NCI-H1930 (cell line): ENCODE results near the gene AOPEP.
"Not testable (repeated sequence)": the region's sequence is repeated elsewhere in the genome, so short reads cannot be mapped to it uniquely, and the experiment has no call there.

Experiments used
- DNase-seq, 2 experiments: peaks; one replicate each; lab custom pipeline; 2025; lab: John Stamatoyannopoulos, UW

Gene AOPEP

DNA sequence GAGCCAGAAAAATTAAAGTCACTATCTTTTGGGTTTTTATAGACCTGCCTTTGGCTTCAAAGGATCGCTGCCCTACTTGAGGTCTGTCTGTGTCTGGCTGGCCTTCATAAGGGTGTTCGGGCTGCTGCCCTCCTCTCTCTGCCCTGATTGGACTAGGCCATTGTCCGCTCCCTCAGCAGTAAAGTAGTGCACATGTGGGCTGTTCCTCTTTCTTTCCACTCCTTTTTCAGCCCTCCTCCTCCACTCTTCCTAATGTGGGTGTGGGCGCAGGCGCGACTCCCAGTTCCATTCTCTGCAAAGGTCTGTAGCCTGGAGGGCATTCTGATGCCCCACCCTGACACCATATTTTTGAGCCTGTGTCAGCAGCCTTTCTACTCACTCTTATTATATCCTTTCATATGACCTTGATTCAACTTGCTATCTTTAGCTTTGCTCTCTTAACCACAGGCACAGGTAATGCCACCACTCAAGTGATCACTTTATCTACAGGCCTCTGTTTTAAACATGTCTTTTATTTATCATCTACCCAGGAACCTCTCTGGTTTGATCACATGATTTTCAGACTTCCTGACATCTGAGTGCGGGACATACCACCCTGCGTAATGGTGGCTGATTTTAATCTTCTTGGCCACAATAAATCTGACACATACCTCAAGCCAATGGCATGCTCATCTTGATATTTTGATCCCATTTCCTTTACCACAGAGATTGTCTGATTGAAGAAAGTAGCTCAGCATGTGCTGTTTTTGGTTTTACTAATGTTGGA, 144.5 kb downstream of the AOPEP start:
- no peak for DNase-seq

DNA sequence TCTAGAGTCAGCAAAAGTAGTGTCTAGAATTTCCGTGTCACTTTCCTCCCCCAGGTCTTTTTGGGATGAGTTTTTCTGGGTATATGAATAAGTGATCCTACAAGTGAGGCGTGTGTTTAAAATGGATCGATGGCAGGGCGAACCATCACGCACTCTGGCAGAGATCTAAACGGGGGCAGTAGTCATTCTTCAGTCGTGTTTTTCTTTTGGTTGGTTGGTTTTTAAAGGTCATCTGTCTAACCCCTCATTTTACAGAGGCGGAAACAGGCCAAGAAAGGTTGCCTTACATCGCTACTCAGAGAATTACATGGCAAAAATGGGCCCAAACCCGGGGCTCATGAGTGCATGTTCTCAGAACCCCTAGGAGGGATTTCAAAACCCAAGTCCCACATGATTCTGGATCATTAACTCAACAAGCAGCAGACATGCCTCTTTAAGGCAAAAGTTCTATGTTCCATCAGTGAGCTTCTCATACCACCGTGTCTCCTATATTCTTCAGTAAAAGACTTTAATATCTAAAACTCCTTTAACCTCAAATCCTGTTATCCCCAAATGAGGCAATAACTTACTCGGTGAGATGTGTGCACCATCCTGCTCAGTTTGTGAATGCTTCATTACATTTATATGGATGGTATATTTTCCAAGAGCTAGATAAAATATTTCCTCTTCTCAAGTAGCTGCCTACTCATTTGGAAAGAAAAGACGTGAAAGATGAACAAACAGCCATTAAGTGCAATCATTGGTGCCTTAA, 145.8 kb downstream of the AOPEP start:
- no peak for DNase-seq

DNA sequence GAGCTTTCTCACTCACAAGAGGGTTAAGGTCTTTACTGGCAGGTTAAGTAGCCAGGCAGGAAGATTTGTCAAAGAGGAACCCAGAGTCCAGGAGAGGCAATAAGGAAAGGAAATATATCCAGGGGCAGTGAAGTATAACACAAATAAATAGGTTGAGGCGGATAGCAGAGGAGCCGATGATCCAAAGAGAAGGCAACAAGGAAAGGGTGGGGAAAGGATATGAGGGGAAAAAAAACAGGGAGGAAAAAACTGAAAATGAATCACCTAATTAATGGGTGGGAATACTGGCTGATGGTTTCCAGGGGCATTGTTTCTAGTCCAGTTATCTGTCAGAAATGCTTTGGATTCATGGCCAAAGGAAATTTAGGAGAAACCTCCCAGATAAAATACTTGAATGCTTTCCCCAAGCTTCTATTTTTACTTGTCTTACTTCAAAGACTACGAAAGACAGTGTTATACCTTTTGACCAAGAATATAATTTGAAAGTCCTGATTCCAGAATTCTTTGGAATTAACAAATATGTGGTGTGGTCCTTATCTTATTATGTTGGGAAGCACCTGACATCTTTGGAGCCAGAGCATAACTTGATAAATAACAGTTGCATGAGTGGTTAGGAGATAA, 146.5 kb downstream of the AOPEP start:
- no peak for DNase-seq

DNA sequence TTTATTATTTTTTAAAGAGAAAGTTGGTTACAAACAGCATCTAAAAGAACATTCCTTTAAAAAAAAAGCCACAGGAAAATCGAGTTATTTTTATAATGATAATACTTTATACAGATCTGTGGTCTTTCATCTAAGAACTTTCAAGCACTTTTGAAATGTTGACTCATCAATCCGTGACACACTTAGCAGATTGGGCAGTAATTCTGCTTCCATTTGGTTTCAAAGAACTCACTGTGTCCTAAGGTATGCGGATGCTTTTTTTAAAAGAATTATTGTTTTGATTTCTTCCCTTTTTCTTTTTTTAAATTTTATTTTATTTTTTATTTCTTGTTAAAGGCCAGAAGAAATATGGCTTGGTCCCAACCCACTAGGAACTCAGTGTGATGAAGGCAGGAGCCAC, 147.8 kb downstream of the AOPEP start:
- DNase-seq, result no peak

DNA sequence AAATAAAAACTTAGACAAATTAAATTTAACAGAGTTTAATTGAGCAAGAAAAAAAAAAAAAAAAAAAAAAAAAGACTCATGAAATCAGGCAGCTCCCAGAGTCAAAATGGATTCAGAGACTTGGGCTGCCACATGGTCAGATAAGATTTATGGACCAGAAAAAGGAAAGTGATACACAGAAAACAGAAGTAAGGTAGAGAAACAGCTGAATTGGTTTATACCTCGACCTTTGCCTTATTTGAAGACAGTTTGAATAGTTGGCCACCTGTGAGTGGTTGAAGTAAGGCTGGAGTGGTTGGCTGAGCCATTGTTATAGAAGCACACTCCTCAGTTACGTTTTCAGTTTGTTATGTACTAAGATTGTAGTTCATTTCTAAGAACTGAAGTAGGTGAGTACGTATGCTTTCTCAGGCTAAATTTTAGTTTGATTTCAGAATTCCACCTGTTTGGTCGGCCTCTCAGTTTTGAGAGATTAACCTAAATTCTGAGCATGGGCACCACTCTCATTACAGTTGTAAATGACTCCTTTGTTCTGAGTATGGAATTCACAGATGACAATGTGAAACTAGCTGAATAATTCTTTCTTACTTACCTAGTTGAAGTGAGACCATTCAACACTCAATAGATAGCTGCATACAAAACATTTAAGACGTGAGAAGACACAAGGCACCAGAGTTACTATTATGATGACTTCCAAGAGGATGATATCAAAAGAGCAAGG, 149.0 kb downstream of the AOPEP start:
- no peak for DNase-seq

DNA sequence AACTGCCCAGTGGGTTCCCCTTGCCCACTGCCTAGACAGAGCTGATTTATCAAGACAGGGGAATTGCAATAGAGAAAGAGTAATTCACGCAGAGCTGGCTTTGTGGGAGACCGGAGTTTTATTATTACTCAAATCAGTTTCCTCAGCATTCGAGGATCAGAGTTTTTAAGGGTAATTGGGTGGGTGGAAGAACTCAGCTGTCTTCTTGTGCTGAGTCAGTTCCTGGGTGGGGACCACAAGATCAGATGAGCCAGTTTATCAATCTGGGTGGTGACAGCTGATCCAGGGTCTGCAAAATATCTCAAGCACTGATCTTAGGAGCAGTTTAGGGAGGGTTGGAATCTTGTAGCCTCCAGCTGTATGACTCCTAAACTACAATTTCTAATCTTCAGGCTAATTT, 152.3 kb downstream of the AOPEP start:
- DNase-seq, result not testable (repeated sequence)

DNA sequence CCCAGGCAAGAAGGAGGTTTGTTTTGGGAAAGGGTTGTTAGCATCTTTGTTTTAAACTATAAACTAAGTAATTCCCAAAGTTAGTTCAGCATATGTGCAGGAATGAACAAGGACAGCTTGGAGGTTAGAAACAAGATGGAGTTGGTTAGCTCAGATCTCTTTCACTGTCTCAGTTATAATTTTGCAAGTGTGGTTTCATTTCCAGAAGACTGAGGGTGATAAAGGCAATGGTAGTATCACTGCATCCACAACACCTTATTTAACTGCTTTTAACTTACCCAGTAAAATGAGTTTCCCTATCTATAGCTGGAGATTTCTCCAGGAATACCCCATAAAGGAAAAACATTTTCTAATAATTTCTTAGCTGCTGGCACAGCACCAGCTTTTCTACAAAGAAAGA, 152.7 kb downstream of the AOPEP start:
- DNase-seq, result no peak

DNA sequence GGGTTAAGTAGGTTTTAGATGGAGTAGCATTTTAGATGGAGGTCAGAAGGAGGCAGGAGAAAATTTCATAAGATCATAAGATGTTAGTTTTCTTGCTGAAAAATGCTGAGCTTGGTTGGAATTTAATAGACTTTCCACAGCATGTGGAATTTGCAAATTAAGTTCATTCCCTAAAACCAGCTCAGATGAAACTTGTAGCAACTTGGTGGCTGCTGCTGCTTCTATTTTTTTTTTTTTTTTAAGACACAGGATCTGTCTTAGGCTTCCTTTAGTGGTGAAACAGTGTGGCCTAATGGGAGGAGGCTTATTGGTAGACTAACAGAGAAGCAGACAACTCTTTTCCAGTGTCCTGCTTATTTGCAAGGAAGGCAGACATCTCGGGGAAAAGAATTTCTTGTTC, 154.5 kb downstream of the AOPEP start:
- DNase-seq, result no peak

DNA sequence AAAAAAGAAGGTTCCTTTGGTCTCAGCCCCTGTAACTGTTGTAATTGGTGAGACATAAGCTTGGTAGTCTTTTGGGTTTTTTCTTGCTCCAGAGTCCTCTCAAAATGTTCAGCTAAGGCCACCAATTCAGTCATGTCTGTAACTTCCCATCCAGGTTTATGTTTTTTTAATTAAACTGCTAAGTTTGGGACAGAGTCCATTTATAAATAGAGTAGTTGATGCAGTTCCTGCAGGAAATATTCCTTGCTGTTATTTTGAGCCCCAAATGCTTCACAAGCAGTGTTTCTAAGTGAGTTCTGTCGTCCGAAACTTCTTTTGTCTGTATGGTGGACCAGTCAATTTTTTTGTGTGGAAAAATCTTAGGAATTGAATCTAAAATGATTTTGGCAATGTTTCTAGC, 155.0 kb downstream of the AOPEP start:
- no peak for DNase-seq

DNA sequence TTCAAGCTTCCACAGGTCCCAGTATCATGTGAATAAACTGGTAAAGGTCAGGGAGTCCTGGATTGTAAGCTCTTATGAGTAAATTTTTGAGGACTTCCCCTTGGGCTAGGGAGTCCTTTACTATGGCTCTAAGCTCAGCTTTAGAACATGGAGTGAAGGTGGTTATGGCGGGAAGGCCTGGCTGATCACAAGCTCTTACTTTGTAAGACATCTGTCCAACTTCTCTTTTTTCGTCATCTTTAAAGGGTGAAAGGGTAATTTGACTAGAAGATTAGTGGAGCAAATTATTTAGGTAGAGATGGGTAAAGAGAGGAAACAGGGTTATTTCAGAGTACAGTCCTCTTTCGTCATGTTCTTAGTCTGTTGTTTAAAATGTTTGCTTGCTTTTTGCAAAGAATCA, 155.4 kb downstream of the AOPEP start:
- no peak for DNase-seq

DNA sequence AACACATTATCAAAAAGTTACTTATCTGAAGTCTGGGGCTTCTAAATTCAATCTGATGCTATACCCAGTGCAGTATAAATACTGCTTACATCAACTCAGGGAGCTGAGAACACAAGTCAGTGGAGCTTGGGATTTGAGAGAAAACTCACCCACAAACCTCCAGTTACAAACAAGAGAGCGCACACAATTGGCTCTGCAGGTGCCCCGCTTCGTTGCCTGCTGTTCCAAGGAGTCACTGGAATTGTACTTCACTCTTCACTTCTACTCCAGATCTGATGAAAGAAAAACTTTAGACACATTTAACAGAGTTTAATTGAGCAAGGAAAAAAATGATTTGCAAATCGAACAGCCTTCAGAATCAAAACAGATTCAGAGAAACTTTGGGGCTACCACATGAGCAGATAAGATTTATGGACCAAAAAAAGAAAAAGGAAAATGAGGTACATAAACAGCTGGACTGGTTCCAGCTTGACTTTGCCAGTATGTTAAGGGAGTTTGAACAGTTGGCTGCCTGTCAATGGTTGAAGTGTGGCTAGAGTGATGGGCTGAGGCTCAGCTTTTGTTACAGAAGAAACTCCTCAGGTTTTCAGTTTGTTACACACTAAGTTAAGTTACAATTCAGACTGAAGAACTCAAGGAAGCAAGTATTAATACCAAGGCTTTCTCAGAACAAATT, 156.6 kb downstream of the AOPEP start:
- no peak for DNase-seq

DNA sequence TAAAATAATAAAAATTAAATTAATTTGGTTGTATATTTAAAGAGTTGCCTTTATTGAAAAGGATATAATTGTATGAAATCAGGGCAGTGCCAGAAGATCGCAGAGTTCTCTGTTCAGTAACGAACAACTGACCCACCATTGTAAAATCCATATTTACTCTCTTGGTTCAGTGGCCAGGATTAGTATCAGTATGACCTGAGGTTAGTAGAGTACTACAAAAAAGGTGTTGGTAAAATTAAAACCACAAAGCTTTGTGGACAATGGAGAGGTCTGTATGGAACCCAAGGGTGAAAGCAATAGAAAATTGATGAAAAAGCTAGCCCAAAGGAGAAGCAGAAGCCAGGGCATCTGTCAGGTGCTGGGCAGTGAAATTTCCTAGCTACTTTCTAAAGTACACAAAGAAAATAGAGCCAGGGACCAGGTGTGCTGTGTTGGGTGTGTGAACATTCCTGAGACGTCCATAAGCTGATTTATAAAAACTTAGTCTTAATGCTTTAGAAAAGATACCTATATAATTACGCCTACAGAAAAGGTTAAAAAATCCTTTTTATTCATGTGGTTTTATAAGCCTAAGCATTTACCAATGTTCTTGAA, 159.5 kb downstream of the AOPEP start:
- DNase-seq, result no peak

DNA sequence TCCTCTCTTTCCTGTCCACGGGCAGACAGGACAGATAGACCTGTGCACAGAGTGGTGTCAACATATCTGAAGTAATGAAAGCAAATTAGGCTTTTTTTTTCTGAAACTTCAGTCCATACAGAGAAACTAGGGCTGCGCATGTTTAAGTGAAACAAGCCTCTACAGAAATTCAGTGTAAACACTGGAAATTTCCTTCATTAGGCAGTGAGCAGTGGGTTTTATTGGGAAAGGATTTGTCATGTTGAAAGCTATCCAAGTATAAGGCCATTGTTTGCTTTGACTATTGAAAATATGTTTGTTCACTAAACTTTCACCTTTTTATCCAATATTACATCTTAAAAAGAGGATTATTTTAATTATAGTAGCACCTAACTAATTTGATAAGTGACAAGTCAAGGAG, 161.2 kb downstream of the AOPEP start:
- no peak for DNase-seq

DNA sequence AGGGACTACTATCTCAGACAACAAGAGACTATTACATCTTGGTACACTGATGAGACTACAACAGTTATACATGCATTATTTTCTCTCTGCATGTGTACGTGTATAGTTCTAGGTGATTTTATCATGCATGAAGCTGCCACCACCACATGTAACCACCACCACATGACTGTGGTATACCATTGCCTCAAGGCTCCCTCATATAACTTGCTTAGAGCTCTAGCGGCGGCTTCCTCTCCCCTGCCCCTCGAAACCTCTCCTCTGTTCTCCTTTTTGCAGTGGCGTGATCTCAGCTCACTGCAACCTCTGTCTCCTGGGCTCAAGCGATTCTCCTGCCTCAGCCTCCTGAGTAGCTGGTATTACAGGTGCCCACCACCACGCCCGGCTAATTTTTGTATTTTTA, 162.3 kb downstream of the AOPEP start:
- DNase-seq, result no peak

DNA sequence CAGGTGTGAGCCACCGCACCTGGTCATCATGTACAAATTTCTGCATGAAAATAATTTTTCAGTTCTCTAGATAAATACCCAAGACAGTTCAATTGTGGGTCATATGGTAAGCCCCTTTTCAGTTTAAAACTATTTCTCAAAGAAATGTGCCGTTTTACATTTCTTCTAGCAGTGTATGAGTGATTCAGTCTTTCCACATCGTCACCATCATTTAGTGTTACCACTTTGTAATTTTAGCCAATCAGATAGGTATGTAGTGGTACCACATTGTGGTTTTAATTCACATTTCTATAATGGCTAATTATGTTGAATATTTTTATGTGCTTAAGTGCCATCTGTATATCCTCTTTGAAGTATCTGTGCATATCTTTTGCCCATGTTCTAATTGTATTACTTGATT, 163.1 kb downstream of the AOPEP start:
- DNase-seq, result no peak

DNA sequence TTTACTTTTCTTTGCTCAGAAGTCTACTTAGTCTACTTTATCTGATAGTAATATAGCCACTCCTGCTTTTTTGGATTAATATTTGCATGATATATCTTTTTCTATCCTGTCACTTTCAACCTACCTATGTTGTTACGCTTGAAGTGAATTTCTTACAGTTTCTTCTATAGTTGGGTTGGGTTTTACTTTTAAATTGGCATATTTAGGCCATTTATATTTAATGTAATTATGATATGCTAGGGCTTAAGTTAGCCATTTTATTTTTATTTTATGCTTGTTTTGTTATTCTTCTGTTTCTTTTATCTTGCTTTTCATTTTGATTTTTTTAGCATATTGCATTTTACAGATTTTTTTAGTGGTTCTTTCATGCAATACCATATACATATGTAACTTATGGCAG, 164.7 kb downstream of the AOPEP start:
- DNase-seq, result no peak

DNA sequence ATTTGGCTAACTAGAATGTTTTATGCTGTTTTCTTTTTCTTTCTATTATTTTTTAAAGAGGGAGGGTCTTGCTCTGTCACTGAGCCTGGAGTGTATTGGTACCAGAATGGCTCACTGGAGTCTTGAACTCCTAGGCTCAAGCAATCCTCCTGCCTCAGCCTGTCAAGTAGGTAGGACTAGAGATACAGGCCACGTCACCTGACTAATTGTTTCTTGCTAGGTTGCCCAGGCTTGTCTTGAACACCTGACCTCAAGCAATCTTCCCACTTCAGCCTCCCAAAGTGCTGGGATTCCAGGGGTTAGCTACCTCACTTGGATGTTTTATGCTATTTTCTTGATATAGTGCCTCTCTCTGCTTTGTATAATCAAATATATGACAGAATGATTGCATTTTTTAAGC, 166.2 kb downstream of the AOPEP start:
- DNase-seq, result no peak

DNA sequence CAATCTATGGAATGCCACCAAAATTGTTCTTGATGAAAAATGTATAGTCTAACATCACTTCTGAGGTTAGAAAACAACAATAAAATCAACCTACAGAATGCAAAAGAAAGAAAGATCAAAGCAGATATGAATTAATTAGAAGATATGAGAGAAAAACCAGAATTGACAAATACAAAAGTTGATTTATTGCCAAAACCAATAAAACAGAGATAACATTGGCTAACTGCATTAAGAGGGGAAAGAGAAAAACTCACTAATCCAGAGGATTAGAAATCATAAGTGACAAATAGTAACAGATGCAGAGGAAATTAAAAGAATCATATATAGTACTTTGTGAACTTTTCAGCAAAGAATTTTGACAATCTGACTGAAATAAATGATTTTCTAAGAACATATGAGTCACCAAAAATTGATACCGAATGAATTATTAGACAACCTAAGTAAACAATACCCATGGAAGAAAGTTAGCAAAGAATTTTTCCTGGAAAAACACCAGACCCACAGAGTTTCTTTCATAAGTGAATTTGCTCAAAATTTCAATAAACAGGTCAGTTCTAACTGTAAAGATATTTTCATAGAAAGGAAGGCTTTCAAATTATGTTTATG, 167.7 kb downstream of the AOPEP start:
- no peak for DNase-seq

DNA sequence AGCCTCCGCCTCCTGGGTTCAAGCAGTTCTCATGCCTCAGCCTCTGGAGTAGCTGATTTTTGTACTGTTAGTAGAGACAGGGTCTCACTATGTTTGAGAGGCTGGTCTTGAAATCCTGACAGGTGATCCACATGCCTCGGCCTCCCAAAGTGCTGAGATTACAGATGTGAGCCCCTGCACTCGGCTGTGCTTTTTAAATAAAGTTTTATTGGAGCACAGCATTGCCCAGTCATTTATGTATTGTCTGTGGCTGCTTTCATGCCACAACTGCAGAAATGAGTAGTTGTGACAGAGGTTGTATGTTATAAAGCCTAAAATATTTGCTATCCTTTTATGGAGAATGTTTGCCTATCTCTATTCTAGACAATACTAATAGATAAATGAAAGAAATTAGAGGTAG, 169.2 kb downstream of the AOPEP start:
- no peak for DNase-seq

DNA sequence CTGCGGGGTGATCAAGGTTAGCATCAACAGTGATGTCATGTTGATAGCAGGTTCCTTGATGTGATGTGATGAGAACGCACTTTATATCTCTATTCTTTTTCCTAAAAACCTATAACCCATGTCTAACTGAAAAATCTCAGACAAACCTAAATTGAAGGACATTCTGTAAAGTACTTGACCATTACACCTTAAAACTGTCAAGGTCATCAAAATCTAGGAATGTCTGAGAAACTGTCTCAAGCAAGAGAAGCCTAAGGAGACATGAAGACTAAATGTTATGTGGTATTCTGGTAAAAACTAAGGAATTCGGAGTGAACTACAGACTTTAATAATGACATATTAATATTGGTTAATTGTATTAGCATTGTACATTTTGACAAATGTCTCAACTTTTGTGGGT, 170.0 kb downstream of the AOPEP start:
- no peak for DNase-seq
